ENCODE results near the gene KIAA1958.
A peak's percentile ranks its signal among the peaks of the same experiment; 100 is the strongest.

GRCh38 chr9:112717661-112718331 lies 231.2 kb downstream of the KIAA1958 start, which contains the start of gene INIP:
- peak; percentile 76 to 86 for TF ChIP-seq POLR2A (IDR thresholded peaks at IDR 0.05)
- peak in 3 of 6 experiments; percentile 21 to 25 (median 22) for TF ChIP-seq CTCF (IDR thresholded peaks at IDR 0.05)

All from Peyer's patch (tissue), 4 donors.